Measurements from ENCODE around the gene EIF3L. TPM values are rescaled to one million over a fixed set of nuclear protein-coding genes. Genes with fewer than 3 reads are reported as not detected.
A peak's percentile ranks its signal among the peaks of the same experiment; 100 is the strongest.

EIF3L gene
- polyA plus RNA-seq, 5 donors, result 979 to 1,210 (median 1,196) TPM

- no peak for DNase-seq
Observed at GRCh38 chr22:37846433-37846832, 2.8 kb upstream of the EIF3L start.

- no peak for DNase-seq
Observed at GRCh38 chr22:37848587-37849088, 581 bp upstream of the EIF3L start.

GRCh38 chr22:37850801-37851200 lies 1.6 kb downstream of the EIF3L start:
- no peak for DNase-seq

- no peak for DNase-seq
Observed at GRCh38 chr22:37852418-37852817, 3.2 kb downstream of the EIF3L start.

- no peak for DNase-seq
Observed at GRCh38 chr22:37854946-37855345, 5.7 kb downstream of the EIF3L start.

- no peak for DNase-seq
Observed at GRCh38 chr22:37855462-37855861, 6.2 kb downstream of the EIF3L start.

GRCh38 chr22:37860796-37861421 lies 11.7 kb downstream of the EIF3L start:
- no peak for DNase-seq

- DNase-seq, result no peak
Observed at GRCh38 chr22:37862570-37863325, 13.5 kb downstream of the EIF3L start.

- no peak for DNase-seq
Observed at GRCh38 chr22:37865510-37865909, 16.3 kb downstream of the EIF3L start.

GRCh38 chr22:37870273-37870672 lies 21.1 kb downstream of the EIF3L start:
- no peak for DNase-seq

- no peak for DNase-seq
Observed at GRCh38 chr22:37880668-37881440, 31.6 kb downstream of the EIF3L start.

GRCh38 chr22:37884420-37884819 lies 35.2 kb downstream of the EIF3L start:
- no peak for DNase-seq

- peak; percentile 78 to 83 for DNase-seq
Observed at GRCh38 chr22:37887584-37888378, 38.6 kb downstream of the EIF3L start.

- DNase-seq, result no peak
Observed at GRCh38 chr22:37891926-37892325, 42.7 kb downstream of the EIF3L start.

GRCh38 chr22:37892566-37893335 lies 43.5 kb downstream of the EIF3L start:
- DNase-seq, result no peak

GRCh38 chr22:37893583-37893983 lies 44.4 kb downstream of the EIF3L start:
- DNase-seq, result no peak

- no peak for DNase-seq
Observed at GRCh38 chr22:37894939-37895670, 45.9 kb downstream of the EIF3L start.

- DNase-seq, result no peak
Observed at GRCh38 chr22:37896181-37896592, 47.0 kb downstream of the EIF3L start.

- no peak for DNase-seq
Observed at GRCh38 chr22:37896939-37897338, 47.7 kb downstream of the EIF3L start.

GRCh38 chr22:37897807-37898206 lies 48.6 kb downstream of the EIF3L start:
- no peak for DNase-seq
